ENCODE measurements around the gene UROC1. TPM values are rescaled to one million over a fixed set of nuclear protein-coding genes. Genes with fewer than 3 reads are reported as not detected.

The UROC1 gene
- total and polyA plus RNA-seq, 2 experiments from 2014 or later: not detected

- peaks cover 6% of the 10 kb centered on the region for H3K27me3 Mint-ChIP-seq (ENCODE audit: insufficient read depth, low read depth, poor library complexity)
- Histone ChIP-seq H3K4me3 (no peak overlapping the region), H3K79me2 (replicated peaks; ENCODE audit: insufficient read depth) (no peaks in the 10 kb centered on the region), H3K9me2 (ENCODE audit: insufficient read depth) (no peaks in the 10 kb centered on the region), H3F3A (replicated peaks; ENCODE audit: low read depth) (no peaks in the 10 kb centered on the region), H4K20me1 (replicated peaks; ENCODE audit: insufficient read depth) (no peaks in the 10 kb centered on the region), H3K4me1 (ENCODE audit: insufficient read depth) (no peaks in the 10 kb centered on the region), H3K36me3 (ENCODE audit: insufficient read depth) (no peaks in the 10 kb centered on the region), H3K27me3 (ENCODE audit: insufficient read depth) (no peaks in the 10 kb centered on the region), H2AFZ (peak overlapping the region; percentile 38), H3K4me2 (no peak overlapping the region), H3K27ac (ENCODE audit: low read depth) (no peak overlapping the region)
- ATAC-seq (peak; percentile 34), DNase-seq (ENCODE audit: low spot score) (no peak)
- H3K4me1 Mint-ChIP-seq: peaks cover 2% of the 10 kb centered on the region; the same call in 1 of the 3 replicates
- TF ChIP-seq EZH2phosphoT487 (IDR thresholded peaks at IDR 0.05; ENCODE audit: unreplicated experiment) (no peak), REST (IDR thresholded peaks at IDR 0.05; ENCODE audit: unreplicated experiment) (no peak), ZNF114 (CRISPR knock-in tag; IDR thresholded peaks at IDR 0.05) (no peak), CREB1 (CRISPR knock-in tag; IDR thresholded peaks at IDR 0.05; ENCODE audit: low read depth) (no peak), POLR2AphosphoS5 (IDR thresholded peaks at IDR 0.05; ENCODE audit: low read depth) (no peak), STAT1 (IDR thresholded peaks at IDR 0.05; ENCODE audit: unreplicated experiment) (no peak), ETS1 (IDR thresholded peaks at IDR 0.05) (no peak), EZH2 (IDR thresholded peaks at IDR 0.05; ENCODE audit: low read depth, unreplicated experiment) (no peak), CTCF (conservative IDR thresholded peaks at IDR 0.05; ENCODE audit: low read depth in 2 of 2) (no peak), JUNB (IDR thresholded peaks at IDR 0.05; ENCODE audit: unreplicated experiment) (no peak), NANOG (IDR thresholded peaks at IDR 0.05; ENCODE audit: borderline replicate concordance) (no peak), ZNF331 (CRISPR knock-in tag; IDR thresholded peaks at IDR 0.05; ENCODE audit: low read depth) (no peak), ZNF462 (CRISPR knock-in tag; IDR thresholded peaks at IDR 0.05) (no peak)
- H3K27ac Mint-ChIP-seq: no peak overlapping the region
- H3K36me3 Mint-ChIP-seq (ENCODE audit: low read depth): no peaks in the 10 kb centered on the region
- H3K9me3 Mint-ChIP-seq: no peaks in the 10 kb centered on the region
- no peak overlapping the region for H3K4me3 Mint-ChIP-seq
Measured at GRCh38 chr3:126510308-126510910, 7.2 kb downstream of the UROC1 start.
